Activated gamma-delta T cell treated with Interleukin-2 at 50 U/mL for 16 hours (primary cell): ENCODE results near the gene HCFC1R1.

Experiments used
- DNase-seq: peaks from one replicate; pipeline ENCODE4 v3.0.0-alpha.2; 2020

HCFC1R1 gene

DNA sequence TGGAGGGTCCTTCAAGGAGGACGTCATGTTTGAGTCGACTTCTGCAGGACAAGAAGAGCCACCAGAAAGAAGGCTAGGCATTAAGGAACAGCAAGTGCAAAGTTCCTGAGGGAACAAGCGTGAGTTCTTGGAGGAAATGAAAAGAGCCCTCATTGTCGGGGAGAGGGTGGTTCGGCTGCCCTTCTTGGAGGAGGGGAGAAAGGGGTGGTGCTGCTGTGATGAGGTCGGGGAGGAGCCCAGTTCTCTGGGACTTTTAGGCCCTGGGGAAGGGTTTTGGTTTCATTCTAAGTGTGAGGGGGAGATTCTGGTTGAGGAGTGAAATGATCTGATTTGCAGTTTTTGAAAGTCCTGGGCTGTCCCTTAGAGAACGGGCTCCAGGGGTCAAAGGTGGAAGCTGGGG lies 8.9 kb upstream of the HCFC1R1 start:
- no peak for DNase-seq

DNA sequence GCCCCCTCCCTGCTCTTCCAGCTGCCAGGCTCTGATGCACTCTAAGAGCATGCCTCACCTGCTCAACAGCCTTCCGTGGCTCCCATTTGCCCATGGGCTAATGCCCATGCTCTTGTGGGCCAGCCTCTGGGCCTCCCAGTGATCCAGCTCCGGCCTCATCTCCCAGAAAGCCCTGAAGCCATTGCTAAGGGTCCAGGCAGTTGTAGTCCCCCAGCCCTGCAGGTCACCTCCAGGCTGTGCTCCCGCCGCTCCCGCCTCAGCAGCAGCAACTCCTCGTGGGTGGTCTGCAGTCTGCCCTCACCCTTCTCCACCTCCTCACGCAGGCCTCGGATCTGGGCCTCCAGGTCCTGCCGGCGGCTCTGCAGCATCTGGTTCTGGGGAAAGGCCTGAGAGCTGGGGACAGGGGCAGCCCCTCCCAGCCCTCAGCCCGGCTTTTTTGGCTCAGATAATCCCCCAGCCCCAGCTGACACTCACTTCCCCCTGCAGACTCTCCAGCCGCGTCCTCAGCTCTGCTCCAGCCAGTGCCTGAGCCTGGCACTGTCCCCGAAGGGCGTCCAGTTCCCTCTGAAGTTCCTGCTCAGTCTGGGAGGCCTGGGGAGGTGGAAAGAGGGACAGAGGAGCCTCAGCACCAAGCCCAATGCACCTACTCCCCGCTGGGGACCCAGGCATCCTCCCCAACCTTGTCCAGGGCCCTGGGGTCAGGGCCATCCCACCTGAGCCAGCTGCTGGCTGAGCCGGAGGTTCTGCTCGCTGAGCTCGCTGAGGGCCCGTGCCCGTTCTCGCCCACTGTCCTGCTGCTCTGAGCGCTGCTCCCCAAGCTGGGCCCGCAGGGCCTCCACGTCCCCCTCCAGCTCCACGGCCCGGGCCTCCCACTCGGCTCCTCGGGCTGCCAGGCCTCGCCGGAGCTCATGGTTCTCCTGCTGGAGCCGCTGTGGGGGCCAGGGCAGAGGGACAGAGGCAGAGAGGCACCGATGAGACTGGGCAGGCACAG lies 6.8 kb upstream of the HCFC1R1 start:
- no peak for DNase-seq

DNA sequence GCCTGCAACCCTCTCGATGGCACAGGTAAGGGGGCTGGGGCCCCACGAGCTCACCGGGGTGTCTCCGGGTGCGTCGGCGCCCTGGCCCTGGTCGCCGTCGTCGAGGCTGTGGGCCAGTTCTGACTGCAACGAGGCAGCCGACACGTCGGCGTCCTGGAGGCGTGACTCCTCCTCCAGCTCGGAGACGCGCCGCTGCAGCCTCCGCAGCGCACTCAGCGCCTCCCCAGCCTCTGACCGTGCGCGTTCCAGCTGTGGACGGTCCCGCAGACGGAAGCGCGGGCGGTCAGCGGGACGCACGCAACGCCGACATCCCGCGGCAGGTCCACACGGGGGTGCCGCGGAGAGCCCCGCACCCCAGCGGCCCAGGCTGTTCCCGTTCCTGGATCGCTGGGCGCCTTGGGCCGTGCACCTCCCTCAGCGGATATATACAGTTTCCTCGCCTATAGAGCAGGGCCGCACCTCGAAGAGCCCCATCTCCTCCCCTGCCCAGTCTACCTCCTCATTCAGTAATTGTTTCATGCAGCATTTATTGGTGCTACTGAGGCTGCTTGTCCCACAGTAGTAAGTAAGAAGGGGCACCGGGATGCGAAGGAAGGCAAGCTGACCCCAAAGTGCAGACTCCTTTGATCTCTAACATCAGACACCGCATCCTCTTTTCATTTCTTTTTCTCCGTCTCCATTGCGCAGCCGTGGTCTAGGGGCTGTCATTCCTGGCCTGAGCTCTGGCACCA lies 5.9 kb upstream of the HCFC1R1 start:
- peak; percentile 22 for DNase-seq

DNA sequence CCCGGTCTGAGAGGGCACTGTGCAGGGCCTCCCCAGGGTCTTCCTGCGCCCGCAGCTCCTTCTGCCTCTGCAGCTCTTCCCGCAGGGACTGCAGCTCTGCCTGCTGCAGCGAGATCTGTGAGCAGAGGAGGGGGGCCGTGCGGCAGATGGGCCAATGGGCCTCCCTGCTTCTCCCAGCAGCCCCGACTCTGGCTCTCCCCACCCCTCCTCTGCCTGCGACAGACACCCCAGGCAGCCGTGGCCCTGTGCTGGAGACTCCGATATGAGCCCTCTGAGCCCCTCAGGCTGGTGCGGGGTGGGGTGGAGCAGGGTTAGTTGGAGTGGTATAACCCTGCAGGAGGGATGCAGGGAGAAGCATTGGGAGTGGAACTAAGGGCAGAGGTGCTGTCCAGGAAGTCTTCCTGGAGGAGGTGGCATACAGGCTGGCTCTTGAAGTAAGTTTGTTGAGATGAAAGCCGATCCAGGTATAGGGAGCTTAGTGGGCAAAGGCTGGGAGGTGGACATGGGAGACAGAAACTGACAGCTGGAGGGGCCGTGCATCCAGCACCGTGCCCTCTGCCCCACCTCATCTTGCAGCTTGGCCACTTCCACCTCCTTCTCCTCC lies 5.1 kb upstream of the HCFC1R1 start:
- DNase-seq: no peak

DNA sequence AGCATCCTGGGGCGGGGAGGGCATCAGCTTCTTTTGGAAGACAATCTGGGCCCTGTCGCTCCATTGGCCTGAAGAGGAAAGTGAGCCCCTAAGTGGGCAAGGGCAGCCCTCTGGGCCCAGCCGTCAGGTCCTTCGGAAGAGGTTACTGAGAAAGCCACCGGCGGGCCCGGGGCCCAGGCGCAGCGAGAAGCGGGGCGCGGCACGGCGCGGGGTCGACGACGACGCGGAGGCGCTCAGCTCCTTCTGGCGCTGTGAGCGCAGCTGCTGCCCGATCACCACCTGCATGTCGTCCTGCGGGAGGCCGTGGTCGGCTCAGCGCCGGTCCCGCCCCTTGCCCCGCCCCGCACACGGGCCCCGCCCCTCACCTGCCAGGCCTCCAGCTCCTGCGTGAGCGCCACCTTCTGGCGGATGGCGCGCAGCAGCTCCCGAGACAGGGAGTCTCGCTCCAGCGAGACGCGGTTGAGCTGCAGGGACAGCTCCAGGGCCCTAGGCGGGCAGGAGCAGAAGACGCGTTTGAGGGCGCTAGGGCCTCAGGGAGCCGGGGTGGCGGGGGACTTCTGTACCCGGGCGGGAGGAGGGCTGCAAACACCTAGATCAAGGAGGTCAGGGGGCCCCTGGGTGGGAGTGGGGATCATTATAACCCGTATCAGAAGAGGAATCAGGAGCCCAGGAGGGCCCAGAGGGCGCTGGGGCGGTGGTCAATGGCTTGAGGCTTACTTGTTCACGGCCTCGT lies 4.4 kb upstream of the HCFC1R1 start:
- DNase-seq: peak; percentile 87

DNA sequence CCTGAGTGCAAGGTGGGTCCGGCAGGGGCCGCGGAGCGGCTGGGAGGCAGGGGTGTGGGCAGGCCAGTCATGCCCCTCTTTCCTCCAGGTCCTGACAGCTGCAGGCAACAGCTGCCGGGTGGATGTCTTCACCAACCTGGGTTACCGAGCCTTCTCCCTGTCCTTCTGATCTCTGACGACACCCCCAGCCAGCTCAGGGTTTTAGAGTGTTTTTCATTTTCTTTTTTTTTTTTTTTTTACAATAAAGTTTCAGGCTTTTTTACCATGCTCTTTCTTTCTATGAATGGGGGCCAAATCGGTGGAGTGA lies 3.7 kb upstream of the HCFC1R1 start:
- no peak for DNase-seq

DNA sequence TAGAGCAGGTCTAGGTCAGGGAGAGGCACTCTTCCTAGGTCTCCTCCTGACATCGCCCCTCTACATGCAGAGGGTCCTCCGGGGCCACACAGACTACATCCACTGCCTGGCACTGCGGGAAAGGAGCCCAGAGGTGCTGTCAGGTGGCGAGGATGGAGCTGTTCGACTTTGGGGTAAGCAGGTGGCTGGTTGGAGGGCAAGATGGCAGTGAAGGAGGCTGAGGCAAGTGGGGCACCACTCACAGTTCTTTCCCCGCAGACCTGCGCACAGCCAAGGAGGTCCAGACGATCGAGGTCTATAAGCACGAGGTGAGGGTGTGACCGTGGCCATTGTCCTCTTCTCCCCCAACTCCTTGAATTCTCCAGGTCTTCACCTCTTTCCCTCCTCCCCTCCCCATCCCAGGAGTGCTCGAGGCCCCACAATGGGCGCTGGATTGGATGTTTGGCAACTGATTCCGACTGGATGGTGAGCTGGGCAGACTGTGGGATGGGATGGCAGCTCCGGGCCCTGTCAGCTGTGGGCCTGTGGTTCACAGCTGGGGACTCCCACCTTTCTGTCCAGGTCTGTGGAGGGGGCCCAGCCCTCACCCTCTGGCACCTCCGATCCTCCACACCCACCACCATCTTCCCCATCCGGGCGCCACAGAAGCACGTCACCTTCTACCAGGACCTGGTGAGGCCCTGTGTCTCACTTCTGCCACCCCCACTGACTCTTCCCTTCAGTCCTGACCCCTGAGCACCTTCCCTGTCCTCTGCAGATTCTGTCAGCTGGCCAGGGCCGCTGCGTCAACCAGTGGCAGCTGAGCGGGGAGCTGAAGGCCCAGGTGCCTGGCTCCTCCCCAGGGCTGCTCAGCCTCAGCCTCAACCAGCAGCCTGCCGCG lies 3.1 kb upstream of the HCFC1R1 start:
- no peak for DNase-seq

DNA sequence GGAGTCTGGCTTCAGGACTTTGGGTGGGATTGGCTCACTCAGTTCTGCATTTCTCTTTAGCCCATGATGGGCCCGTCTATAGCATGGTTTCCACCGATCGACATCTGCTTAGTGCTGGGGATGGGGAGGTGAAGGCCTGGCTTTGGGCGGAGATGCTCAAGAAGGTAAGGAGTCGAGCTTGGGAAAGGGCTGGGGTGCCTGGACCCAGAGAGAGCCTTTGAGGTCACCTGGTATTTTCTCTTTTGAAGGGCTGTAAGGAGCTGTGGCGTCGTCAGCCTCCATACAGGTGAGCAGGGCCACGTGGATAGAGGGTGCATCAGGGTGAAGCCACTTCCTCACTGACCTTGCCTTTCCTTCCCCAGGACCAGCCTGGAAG lies 2.2 kb upstream of the HCFC1R1 start:
- no peak for DNase-seq

DNA sequence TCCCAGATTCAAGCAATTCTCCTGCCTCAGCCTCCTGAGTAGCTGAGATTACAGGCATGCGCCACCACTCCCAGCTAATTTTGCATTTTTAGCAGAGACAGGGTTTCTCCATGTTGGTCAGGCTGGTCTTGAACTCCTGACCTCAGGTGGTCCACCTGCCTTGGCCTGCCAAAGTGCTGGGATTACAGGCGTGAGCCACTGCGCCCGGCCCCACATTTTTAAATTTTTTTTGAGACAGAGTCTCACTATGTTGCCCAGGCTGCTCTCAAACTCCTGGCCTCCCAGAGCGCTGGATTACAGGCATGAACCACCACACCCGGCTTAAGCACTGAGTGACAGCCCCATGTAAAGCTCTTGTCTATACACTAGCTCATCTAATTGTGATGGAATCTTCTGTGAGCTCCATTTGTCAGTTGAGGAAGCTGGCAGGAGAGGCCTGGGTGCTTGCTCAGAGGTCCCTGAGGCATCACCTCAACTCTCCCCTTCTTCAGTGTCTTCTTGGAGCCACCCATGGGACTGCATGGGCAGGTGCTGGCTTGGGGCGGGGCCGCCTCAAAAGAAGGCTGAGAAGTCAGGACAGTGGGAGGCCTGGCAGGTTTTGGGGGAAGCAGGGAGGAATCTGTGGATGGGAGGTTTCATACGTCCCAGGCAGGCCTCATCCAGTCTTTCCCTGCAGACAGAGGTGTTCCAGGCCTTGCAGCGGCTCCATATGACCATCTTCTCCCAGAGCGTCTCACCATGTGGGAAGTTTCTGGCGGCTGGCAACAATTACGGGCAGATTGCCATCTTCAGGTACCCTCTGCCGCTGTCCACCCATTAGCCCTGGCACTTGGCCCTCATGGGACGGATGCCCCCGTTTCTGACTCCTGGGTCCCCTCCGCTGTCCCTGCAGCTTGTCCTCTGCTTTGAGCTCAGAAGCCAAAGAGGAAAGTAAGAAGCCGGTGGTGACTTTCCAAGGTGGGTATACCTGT lies 1.6 kb upstream of the HCFC1R1 start:
- DNase-seq: no peak

DNA sequence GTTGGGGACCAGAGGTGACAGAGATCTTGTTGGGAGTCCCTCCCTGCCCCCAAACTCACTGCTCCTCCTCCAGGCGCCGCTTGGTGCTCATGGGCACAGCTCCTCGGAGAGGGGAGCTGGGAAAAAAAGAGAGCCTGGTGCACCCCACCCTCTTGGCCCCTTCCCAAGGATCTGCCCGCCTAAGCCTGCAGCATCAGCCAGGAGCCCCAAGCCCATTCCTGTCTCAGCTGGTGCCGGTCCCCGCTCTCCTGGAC lies 400 bp downstream of the HCFC1R1 start:
- DNase-seq: no peak

DNA sequence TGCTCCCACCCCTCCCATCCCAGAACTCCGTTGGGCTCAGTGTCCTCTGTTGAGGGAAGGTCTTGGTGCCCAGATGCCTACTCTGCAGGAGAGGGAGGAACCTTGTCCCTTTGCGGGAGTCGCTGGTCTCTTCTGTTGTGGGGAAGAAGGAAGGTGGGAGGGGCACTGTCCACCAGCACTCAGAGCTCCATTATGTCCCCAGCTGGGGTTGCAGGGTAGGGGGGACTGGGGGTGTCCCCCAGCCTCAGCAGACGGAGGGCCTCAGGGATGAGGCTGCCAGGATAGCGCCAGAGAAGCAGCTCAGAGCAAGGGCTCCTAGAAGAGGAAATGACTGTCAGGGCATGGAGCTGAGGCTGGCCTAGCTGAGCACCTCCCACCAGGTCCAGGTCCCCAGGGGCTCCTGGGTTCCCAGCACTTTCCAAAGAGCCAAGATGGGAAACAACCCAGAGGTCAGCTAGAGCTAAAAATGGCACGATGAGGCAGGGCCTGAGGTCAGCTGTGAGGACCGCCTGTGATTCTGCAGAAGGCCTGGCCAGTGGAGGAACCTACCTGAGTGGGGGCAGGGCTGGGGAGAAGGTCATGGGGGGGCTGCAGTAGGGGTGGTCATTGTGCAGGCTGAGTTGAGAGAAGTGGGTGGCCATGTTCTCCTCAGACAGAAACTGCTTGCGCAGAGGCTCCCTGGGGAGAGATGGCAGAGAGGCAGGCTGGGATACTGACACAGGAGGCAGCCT lies 893 bp downstream of the HCFC1R1 start:
- no peak for DNase-seq

DNA sequence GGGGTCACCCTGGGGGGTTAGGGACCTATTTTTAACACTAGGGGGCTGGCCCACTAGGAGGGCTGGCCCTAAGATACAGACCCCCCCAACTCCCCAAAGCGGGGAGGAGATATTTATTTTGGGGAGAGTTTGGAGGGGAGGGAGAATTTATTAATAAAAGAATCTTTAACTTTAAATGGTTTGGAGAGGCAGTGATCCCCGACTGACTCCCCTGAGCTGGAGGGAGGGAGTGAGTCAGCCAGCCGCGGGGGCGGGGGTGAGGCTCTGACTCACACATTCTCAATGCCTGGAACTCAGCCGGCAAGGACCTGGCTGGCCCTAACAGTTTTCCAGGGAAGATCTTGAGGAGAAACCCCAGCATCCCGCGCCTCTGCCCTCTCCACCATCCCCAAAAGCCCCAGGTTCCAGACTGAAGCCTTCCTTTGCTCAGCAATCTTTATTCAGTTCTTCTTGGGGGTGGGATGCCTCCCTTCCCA lies 1.5 kb downstream of the HCFC1R1 start:
- peak; percentile 81 for DNase-seq

DNA sequence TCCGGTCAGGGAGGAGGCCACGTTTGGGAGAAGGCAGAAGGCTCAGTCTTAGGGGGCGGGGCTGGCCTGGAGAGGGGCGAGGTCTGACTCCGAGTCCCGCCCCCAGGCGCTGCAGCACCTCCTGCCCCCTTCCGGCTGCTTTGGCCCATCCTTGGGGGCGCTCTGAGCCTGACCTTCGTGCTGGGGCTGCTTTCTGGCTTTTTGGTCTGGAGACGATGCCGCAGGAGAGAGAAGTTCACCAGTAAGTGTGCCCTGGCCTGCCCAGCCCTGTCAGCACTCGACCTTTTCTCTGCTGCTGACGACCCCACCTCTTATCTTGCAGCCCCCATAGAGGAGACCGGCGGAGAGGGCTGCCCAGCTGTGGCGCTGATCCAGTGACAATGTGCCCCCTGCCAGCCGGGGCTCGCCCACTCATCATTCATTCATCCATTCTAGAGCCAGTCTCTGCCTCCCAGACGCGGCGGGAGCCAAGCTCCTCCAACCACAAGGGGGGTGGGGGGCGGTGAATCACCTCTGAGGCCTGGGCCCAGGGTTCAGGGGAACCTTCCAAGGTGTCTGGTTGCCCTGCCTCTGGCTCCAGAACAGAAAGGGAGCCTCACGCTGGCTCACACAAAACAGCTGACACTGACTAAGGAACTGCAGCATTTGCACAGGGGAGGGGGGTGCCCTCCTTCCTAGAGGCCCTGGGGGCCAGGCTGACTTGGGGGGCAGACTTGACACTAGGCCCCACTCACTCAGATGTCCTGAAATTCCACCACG lies 2.1 kb downstream of the HCFC1R1 start:
- DNase-seq: peak; percentile 68

DNA sequence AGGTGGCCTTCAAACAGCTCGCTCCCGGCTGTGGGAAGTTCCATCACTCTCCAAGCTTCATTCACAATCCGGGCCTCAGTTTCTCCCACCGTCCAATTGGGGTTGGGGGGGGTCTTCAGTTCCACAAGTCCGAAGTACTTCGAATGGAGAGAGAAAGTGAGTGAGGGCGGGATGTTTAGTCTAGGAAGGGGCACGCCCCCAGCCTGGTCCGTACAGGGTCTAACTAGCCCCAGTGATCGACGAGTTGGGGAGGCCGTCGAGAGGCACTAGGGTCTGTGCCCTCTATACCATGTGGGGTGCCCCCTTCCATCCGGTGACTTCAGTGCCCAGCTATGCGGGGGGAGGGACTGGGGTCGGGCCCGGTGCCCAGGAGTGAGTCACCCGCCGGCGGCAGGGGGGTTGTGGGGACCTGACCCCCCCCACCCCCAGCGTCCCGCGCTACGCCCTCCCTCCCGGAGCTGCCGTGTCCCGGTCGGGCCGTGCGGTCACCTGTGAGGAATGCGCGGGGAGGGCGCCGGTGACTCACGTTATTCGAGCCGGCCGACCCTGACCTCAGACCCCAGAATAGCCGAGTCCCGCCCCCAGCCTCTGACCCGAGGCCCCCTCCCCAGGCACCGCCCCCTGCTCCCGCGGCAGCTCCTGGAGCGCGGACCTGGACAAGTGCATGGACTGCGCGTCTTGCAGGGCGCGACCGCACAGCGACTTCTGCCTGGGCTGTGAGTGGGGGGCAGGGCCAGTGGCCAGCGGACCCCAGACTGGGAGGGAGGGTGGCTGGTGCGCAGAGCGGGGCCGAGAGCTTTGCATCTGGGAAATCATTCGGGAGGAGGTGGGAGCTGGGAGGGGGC lies 2.9 kb downstream of the HCFC1R1 start:
- peak; percentile 77 for DNase-seq

DNA sequence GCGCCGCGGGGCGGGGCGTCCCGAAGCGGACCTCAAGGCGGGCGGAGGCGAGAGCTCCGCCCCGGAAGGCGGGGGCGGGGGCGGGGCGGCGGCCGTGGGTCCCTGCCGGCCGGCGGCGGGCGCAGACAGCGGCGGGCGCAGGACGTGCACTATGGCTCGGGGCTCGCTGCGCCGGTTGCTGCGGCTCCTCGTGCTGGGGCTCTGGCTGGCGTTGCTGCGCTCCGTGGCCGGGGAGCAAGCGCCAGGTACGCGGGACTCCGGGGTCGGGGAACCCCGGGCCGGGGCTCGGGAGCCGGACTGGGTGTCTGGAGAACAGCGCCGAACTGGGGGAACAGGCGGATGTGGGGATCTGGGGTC lies 3.5 kb downstream of the HCFC1R1 start, which contains the start of gene TNFRSF12A:
Gene TNFRSF12A (plus strand): TSS at position 122 of the 357 bp plus-strand sequence. CDS start 30 bp downstream, at position 152.
- peak; percentile 65 for DNase-seq

DNA sequence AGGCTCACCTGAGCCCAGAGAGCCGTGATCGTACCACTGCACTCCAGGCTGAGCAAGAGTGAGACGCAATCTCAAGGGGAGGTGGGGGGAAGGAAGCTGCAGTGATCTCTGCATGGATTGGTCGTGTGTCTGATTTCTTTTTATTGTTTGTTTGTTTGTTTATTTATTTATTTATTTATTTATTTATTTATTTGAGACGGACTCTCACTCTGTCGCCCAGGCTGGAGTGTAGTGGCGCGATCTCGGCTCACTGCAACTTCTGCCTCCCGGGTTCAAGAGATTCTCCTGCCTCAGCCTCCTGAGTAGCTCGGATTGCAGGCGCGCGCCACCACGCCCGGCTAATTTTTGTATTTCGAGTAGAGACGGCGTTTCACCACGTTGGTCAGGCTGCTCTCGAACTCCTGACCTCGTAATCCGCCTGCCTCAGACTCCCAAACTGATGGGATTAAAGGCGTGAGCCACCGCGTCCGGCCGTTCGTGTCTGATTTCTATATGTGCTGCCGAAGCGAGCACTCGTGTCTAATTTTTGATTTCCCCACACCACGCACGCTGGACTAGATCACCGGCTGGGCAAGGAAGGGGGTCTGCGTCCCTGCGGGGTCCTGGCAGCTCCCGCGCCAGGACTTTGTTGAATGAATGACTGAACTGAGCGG lies 4.0 kb downstream of the HCFC1R1 start:
- no peak for DNase-seq

DNA sequence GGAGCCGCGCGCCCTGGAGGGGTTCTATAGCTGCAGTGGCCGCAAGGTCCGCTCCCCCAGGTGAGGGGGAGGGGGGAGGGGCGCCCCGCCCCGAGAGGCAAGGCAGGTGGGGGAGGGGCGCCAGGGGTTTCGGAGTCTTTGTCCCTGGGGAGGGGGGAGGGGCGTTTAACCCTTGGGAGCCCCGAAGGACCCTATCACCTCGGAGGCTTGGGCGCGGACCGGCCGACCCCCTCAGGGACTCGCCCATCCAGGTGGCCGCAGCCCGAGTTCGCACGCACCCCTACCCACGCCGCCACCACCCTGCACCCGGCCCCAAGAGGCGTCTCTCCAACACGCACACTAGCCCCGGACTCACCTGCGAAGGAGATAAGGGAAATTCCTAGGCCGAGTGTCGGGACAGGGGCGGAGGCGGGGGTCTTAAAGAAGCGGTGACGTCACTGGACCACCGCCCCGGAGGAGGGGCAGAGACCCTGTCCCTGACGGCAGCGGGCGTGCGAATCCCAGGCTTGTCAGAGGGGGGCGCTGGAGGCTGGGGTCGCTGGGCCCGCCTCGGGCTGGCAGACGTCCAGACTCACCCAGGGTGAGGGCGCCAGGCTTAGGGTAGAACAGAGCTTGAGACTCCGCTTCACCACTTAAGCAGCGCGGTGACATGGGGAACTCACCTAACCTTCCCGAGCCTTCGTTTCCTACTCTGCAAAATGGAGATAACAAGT lies 5.8 kb downstream of the HCFC1R1 start, which contains the start of gene CLDN6:
Gene CLDN6 (minus strand): TSS at position 390 of the 713 bp plus-strand sequence. CDS start 2,162 bp downstream, outside the sequence.
- no peak for DNase-seq
